Mucosa of rectum (tissue), 2 donors: ENCODE results near the gene ATE1.

Experiments
- H3K27ac ChIP-seq, 2 donors: one replicate each; pipeline ENCODE4 v1.7.0; 2013; ENCODE audit warnings: inconsistent platforms in 2 of 2, low read depth in 2 of 2, low read length in 2 of 2
- H3K27me3 ChIP-seq, 2 donors: one replicate each; pipeline ENCODE4 v1.7.0; 2013; ENCODE audit warnings: low read length in 2 of 2; ENCODE audit not compliant: control insufficient read depth in 2 of 2, insufficient read depth in 2 of 2
- H3K36me3 ChIP-seq, 2 donors: one replicate each; pipeline ENCODE4 v1.7.0; 2013; ENCODE audit warnings: low read length in 2 of 2; ENCODE audit not compliant: control insufficient read depth in 2 of 2, insufficient read depth in 2 of 2
- H3K4me1 ChIP-seq, 2 donors: one replicate each; pipeline ENCODE4 v1.7.0; 2013; ENCODE audit warnings: low read length in 2 of 2, mild to moderate bottlenecking in 1 of 2; ENCODE audit not compliant: control insufficient read depth in 2 of 2, insufficient read depth in 2 of 2
- H3K4me3 ChIP-seq, 2 donors: one replicate each; pipeline ENCODE4 v1.7.0; 2013; ENCODE audit warnings: low read length in 2 of 2
- H3K9ac ChIP-seq, 2 donors: one replicate each; pipeline ENCODE4 v1.7.0; 2013; ENCODE audit warnings: low read length in 2 of 2, low read depth in 1 of 2, mild to moderate bottlenecking in 1 of 2
- H3K9me3 ChIP-seq, 2 donors: one replicate each; pipeline ENCODE4 v1.7.0; 2013; ENCODE audit warnings: low read length in 2 of 2; ENCODE audit not compliant: control insufficient read depth in 2 of 2
- donor health status: healthy.
- donor health status: Normal muscosa, but diverticular disease.

The ATE1 gene

GRCh38 chr10:121804460-121804859 lies 123.4 kb downstream of the ATE1 start:
- H3K27ac ChIP-seq: no peak overlapping the region
- no peaks in the 10 kb centered on the region for H3K27me3 ChIP-seq
- no peaks in the 10 kb centered on the region for H3K4me1 ChIP-seq
- no peaks in the 10 kb centered on the region for H3K9me3 ChIP-seq
- peaks cover 0 to 8% of the 10 kb centered on the region in 2 donors for H3K36me3 ChIP-seq
- H3K4me3 ChIP-seq: no peak overlapping the region
- H3K9ac ChIP-seq: no peak overlapping the region

GRCh38 chr10:121803611-121804010 lies 124.2 kb downstream of the ATE1 start:
- Histone ChIP-seq H3K9ac (no peak overlapping the region), H3K9me3 (no peaks in the 10 kb centered on the region), H3K4me1 (no peaks in the 10 kb centered on the region), H3K27ac (no peak overlapping the region), H3K36me3 (peaks cover 0 to 8% of the 10 kb centered on the region in 2 donors), H3K27me3 (no peaks in the 10 kb centered on the region), H3K4me3 (no peak overlapping the region)

GRCh38 chr10:121800831-121801230 lies 127.0 kb downstream of the ATE1 start:
- no peak overlapping the region for H3K4me3 ChIP-seq
- no peaks in the 10 kb centered on the region for H3K9me3 ChIP-seq
- H3K27me3 ChIP-seq: no peaks in the 10 kb centered on the region
- H3K36me3 ChIP-seq: peaks cover 0 to 8% of the 10 kb centered on the region in 2 donors
- no peak overlapping the region for H3K9ac ChIP-seq
- no peaks in the 10 kb centered on the region for H3K4me1 ChIP-seq
- no peak overlapping the region for H3K27ac ChIP-seq

GRCh38 chr10:121800146-121800545 lies 127.7 kb downstream of the ATE1 start:
- H3K4me1 ChIP-seq: no peaks in the 10 kb centered on the region
- peaks cover 0 to 8% of the 10 kb centered on the region in 2 donors for H3K36me3 ChIP-seq
- no peak overlapping the region for H3K4me3 ChIP-seq
- no peak overlapping the region for H3K9ac ChIP-seq
- H3K27ac ChIP-seq: no peak overlapping the region
- H3K27me3 ChIP-seq: no peaks in the 10 kb centered on the region
- no peaks in the 10 kb centered on the region for H3K9me3 ChIP-seq

GRCh38 chr10:121797490-121797889 lies 130.3 kb downstream of the ATE1 start:
- Histone ChIP-seq H3K9ac (no peak overlapping the region), H3K9me3 (no peaks in the 10 kb centered on the region), H3K4me1 (no peaks in the 10 kb centered on the region), H3K4me3 (no peak overlapping the region), H3K27me3 (no peaks in the 10 kb centered on the region), H3K27ac (no peak overlapping the region), H3K36me3 (peaks cover 0 to under 1% of the 10 kb centered on the region in 2 donors)

- Histone ChIP-seq H3K4me1 (no peaks in the 10 kb centered on the region), H3K9me3 (no peaks in the 10 kb centered on the region), H3K27ac (no peak overlapping the region), H3K4me3 (no peak overlapping the region), H3K27me3 (no peaks in the 10 kb centered on the region), H3K9ac (no peak overlapping the region), H3K36me3 (no peaks in the 10 kb centered on the region)
These were observed 131.5 kb downstream of the ATE1 start for GRCh38 chr10:121796342-121796741.

- H3K27ac ChIP-seq: no peak overlapping the region
- H3K27me3 ChIP-seq: no peaks in the 10 kb centered on the region
- no peak overlapping the region for H3K4me3 ChIP-seq
- H3K36me3 ChIP-seq: peaks cover 3 to 21% of the 10 kb centered on the region in 2 donors
- H3K4me1 ChIP-seq: no peaks in the 10 kb centered on the region
- H3K9ac ChIP-seq: no peak overlapping the region
- no peaks in the 10 kb centered on the region for H3K9me3 ChIP-seq
These were observed 135.6 kb downstream of the ATE1 start for GRCh38 chr10:121792198-121792597.

GRCh38 chr10:121791761-121792160 lies 136.1 kb downstream of the ATE1 start:
- no peak overlapping the region for H3K9ac ChIP-seq
- peaks cover 3 to 21% of the 10 kb centered on the region in 2 donors for H3K36me3 ChIP-seq
- no peaks in the 10 kb centered on the region for H3K9me3 ChIP-seq
- no peaks in the 10 kb centered on the region for H3K27me3 ChIP-seq
- H3K4me3 ChIP-seq: no peak overlapping the region
- no peaks in the 10 kb centered on the region for H3K4me1 ChIP-seq
- H3K27ac ChIP-seq: no peak overlapping the region

DNA sequence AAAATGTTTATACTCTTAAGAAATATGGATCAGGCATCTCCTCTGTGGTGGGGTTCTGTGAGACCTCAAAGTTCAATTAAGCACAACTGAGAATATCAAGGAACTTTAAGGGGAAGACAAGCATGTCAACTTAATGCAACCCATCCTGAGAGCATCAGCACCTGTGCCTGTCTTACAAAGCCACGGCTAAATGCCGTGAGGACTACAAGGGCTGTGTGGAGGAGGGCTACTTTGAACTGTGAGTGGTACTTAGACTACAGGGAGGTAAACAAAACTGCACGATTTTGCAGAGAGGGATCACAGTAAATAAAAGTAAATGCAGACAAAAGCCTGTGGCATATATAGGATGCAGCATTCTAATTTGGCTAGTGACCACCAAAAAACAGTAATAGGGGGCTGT lies 139.1 kb downstream of the ATE1 start:
- Histone ChIP-seq H3K27ac (no peak overlapping the region), H3K27me3 (no peaks in the 10 kb centered on the region), H3K9me3 (no peaks in the 10 kb centered on the region), H3K4me1 (no peaks in the 10 kb centered on the region), H3K4me3 (no peak overlapping the region), H3K9ac (no peak overlapping the region), H3K36me3 (peaks cover 3 to 23% of the 10 kb centered on the region in 2 donors)

GRCh38 chr10:121788115-121788514 lies 139.7 kb downstream of the ATE1 start:
- Histone ChIP-seq H3K27me3 (no peaks in the 10 kb centered on the region), H3K4me3 (no peak overlapping the region), H3K9ac (no peak overlapping the region), H3K9me3 (no peaks in the 10 kb centered on the region), H3K4me1 (no peaks in the 10 kb centered on the region), H3K27ac (no peak overlapping the region), H3K36me3 (peaks cover 3 to 23% of the 10 kb centered on the region in 2 donors)

GRCh38 chr10:121787169-121787568 lies 140.7 kb downstream of the ATE1 start:
- Histone ChIP-seq H3K27ac (no peak overlapping the region), H3K4me3 (no peak overlapping the region), H3K4me1 (no peaks in the 10 kb centered on the region), H3K9me3 (no peaks in the 10 kb centered on the region), H3K27me3 (no peaks in the 10 kb centered on the region), H3K9ac (no peak overlapping the region), H3K36me3 (peaks cover 3 to 23% of the 10 kb centered on the region in 2 donors)
